KMS-11 (cell line): ENCODE results near the gene PGGT1B.

ENCODE experiments used
- H2AFZ ChIP-seq: fragments of 200-600 bp; sonication (generic); 2 replicates; pipeline ENCODE4 v1.6.1; 2016; ENCODE audit warnings: antibody characterized with exemption, mixed run types, low read depth
- H3K27ac ChIP-seq: fragments of 200-600 bp; sonication (generic); 2 replicates; pipeline ENCODE4 v1.6.1; 2016; ENCODE audit warnings: mild to moderate bottlenecking, mixed run types
- H3K27me3 ChIP-seq: fragments of 200-600 bp; sonication (generic); 2 replicates; pipeline ENCODE4 v1.6.1; 2017; ENCODE audit warnings: mild to moderate bottlenecking, low read depth, mixed run types, moderate library complexity; ENCODE audit not compliant: insufficient read depth
- H3K36me3 ChIP-seq: fragments of 200-600 bp; sonication (generic); 2 replicates; pipeline ENCODE4 v1.6.1; 2017; ENCODE audit warnings: mild to moderate bottlenecking, mixed run types; ENCODE audit not compliant: insufficient read depth
- H3K4me1 ChIP-seq: fragments of 200-600 bp; sonication (generic); 2 replicates; pipeline ENCODE4 v1.6.1; 2016; ENCODE audit warnings: mild to moderate bottlenecking, low read depth, mixed run types; ENCODE audit not compliant: poor library complexity, severe bottlenecking
- H3K4me2 ChIP-seq: fragments of 200-600 bp; sonication (generic); 2 replicates; pipeline ENCODE4 v1.7.0; 2016; ENCODE audit warnings: mild to moderate bottlenecking, mixed run types
- H3K4me3 ChIP-seq: fragments of 200-600 bp; sonication (generic); IDR thresholded peaks from 2 replicates; pipeline ENCODE4 v1.6.1; 2017; ENCODE audit warnings: low read depth, low read length, mixed read lengths; ENCODE audit not compliant: insufficient read depth
- H3K79me2 ChIP-seq: fragments of 200-600 bp; sonication (generic); 2 replicates; pipeline ENCODE4 v1.6.1; 2016; ENCODE audit warnings: low read depth, mixed run types; ENCODE audit not compliant: insufficient read depth
- H3K9ac ChIP-seq: fragments of 200-600 bp; sonication (generic); 2 replicates; pipeline ENCODE4 v1.6.1; 2016; ENCODE audit warnings: mild to moderate bottlenecking, mixed run types
- H4K20me1 ChIP-seq: fragments of 200-600 bp; sonication (generic); 2 replicates; pipeline ENCODE4 v1.6.1; 2016; ENCODE audit warnings: mild to moderate bottlenecking, mixed run types; ENCODE audit not compliant: insufficient read depth
- CTCF ChIP-seq: fragments of 200-600 bp; sonication (generic); conservative IDR thresholded peaks from 2 replicates; pipeline ENCODE4 v1.6.1; 2017; ENCODE audit warnings: low read depth, mild to moderate bottlenecking, antibody characterized with exemption, low read length, moderate library complexity, mixed read lengths

Gene PGGT1B

GRCh38 chr5:115229606-115230005 is 33.1 kb downstream of the PGGT1B start:
- no peaks in the 10 kb centered on the region for H3K4me1 ChIP-seq
- H3K36me3 ChIP-seq, result no peaks in the 10 kb centered on the region
- H3K9ac ChIP-seq, result no peak overlapping the region
- H2AFZ ChIP-seq, result no peak overlapping the region
- H4K20me1 ChIP-seq, result no peaks in the 10 kb centered on the region
- no peak overlapping the region for H3K4me2 ChIP-seq
- no peak overlapping the region for H3K27ac ChIP-seq
- H3K27me3 ChIP-seq, result no peaks in the 10 kb centered on the region
- H3K79me2 ChIP-seq, result no peaks in the 10 kb centered on the region
- no peak overlapping the region for H3K4me3 ChIP-seq
- no peak for TF ChIP-seq CTCF

GRCh38 chr5:115227281-115227680 is 35.4 kb downstream of the PGGT1B start:
- no peak for TF ChIP-seq CTCF
- Histone ChIP-seq H3K36me3 (no peaks in the 10 kb centered on the region), H4K20me1 (no peaks in the 10 kb centered on the region), H2AFZ (no peak overlapping the region), H3K27me3 (no peaks in the 10 kb centered on the region), H3K27ac (no peak overlapping the region), H3K4me1 (no peaks in the 10 kb centered on the region), H3K9ac (no peak overlapping the region), H3K79me2 (no peaks in the 10 kb centered on the region), H3K4me2 (no peak overlapping the region), H3K4me3 (no peak overlapping the region)

GRCh38 chr5:115214541-115214940 is 48.1 kb downstream of the PGGT1B start:
- H3K4me1 ChIP-seq, result peaks cover 36% of the 10 kb centered on the region
- H2AFZ ChIP-seq, result no peak overlapping the region
- no peak for TF ChIP-seq CTCF
- H3K79me2 ChIP-seq, result no peaks in the 10 kb centered on the region
- H3K9ac ChIP-seq, result no peak overlapping the region
- no peak overlapping the region for H3K4me2 ChIP-seq
- no peaks in the 10 kb centered on the region for H3K36me3 ChIP-seq
- no peaks in the 10 kb centered on the region for H4K20me1 ChIP-seq
- H3K27ac ChIP-seq, result no peak overlapping the region
- no peaks in the 10 kb centered on the region for H3K27me3 ChIP-seq
- no peak overlapping the region for H3K4me3 ChIP-seq

DNA sequence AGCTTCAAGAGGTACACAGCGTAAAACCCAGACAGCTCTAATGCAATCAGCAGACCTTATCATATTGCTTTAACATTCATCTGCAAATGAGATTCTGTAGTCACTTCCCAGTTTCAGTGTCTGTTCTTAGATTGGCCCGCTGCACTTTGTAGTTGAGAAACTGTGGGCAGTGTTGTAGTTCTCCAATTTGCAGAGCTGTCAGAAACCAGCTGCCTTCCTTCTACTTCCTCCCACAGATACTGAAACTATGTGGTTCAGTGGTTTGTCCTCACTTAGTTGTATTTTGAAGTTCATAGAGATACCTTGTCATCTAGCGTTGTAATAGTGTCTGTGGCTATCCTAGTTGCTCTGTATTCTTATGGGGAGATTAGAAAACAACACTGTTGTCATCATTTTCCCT is 53.4 kb downstream of the PGGT1B start:
- Histone ChIP-seq H4K20me1 (no peaks in the 10 kb centered on the region), H3K9ac (0 out of 2 replicates have a peak overlapping the region, but pooled peaks have one; percentile 5), H3K27ac (peak overlapping the region; percentile 68), H3K4me3 (no peak overlapping the region), H3K27me3 (no peaks in the 10 kb centered on the region), H2AFZ (no peak overlapping the region), H3K36me3 (no peaks in the 10 kb centered on the region), H3K4me2 (peak overlapping the region; percentile 90), H3K4me1 (peaks cover 51% of the 10 kb centered on the region), H3K79me2 (no peaks in the 10 kb centered on the region)
- no peak for TF ChIP-seq CTCF
